Articular chondrocyte of knee joint (primary cell): Measurements from ENCODE around the gene SLC27A3. TPM values are rescaled to one million over a fixed set of nuclear protein-coding genes. Genes with fewer than 3 reads are reported as not detected.

Source experiments
- small RNA-seq: library from RNA; depleted of rRNA; stranded (forward); fragments of <200 nt; gene quantifications from one replicate; pipeline ENCODE3, GENCODE V24; 2012
- total RNA-seq: library from RNA; depleted of rRNA; stranded (reverse); fragments of >200 nt; gene quantifications from 2 replicates; pipeline ENCODE4 v1.2.3, GENCODE V29; 2012

Gene SLC27A3, protein sequence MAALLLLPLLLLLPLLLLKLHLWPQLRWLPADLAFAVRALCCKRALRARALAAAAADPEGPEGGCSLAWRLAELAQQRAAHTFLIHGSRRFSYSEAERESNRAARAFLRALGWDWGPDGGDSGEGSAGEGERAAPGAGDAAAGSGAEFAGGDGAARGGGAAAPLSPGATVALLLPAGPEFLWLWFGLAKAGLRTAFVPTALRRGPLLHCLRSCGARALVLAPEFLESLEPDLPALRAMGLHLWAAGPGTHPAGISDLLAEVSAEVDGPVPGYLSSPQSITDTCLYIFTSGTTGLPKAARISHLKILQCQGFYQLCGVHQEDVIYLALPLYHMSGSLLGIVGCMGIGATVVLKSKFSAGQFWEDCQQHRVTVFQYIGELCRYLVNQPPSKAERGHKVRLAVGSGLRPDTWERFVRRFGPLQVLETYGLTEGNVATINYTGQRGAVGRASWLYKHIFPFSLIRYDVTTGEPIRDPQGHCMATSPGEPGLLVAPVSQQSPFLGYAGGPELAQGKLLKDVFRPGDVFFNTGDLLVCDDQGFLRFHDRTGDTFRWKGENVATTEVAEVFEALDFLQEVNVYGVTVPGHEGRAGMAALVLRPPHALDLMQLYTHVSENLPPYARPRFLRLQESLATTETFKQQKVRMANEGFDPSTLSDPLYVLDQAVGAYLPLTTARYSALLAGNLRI
- total RNA-seq, result 8.2 and 11.9 TPM in 2 replicates

DNA sequence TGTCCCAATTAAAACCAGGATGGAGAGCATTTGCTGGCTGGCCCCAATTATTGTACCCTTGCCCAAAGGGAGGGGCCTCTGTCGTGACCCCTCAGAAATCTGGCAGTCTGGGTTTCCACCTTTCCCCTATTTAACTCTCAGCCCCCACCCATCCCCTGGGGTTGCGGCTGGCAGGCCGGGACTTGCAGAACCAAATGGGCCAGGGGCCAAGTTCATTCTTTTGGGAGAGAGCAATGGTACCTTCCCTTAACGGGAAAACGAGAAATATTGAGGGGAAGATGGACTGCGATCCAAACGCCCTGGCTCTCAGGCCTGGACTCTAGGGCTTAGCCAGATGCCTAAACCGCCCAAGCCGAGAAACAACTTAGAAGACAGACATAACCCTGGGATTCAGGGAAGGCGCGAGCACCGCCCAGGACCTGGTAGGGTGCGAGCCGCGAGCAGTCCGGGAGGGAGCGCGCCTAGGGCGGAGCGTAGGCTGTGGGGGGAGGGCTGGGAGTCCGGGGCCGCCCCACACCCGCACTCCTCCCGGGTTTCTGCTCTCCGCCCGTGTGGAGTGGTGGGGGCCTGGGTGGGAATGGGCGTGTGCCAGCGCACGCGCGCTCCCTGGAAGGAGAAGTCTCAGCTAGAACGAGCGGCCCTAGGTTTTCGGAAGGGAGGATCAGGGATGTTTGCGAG, at the start of gene SLC27A3:
Gene SLC27A3, plus strand, starts transcription at position 628 of the 678 bp plus-strand sequence. CDS start 91 bp downstream, outside the sequence.

DNA sequence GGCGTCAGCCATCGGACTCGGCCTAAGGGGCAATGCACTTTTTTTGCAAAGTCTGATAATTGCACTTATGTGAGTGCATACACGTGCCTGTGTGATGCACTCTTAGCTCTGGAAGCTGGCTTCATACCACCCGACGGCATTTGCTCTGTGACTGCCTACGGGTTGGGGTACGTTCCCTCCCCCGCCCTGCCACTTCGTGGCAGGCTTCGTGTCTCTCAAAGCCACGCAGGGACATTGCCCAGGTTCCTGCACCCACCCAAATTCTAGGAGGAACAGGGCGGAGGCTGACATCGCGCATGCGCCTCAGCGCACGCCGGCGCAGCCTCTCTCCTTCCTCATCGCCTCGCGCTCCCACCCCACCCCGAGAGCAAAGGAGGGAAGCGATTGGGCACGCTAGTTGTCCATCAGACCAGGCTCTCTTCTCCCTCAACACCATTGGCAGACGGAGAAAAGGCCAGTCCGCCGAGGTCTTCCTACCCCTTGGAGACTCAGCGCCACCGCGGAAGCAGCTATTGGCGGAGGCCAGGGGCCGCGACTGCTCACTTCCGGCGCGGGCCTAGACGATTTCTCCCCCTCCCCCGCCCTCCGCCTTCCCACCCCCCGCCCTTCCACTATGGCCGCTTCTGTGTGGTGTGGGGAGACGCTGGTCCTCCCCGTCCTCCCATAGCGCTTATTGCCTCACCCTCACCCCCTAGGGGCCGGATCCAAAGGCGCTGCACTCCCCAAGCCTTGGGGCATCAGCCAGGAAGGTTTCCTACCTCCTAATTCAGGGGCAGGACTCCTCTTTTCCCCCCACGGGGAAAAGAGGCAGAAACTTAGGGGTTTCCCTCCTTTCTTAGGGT, 47.5 kb upstream of the SLC27A3 start, which contains the start of gene INTS3:
Gene INTS3, plus strand, starts transcription at position 588 of the 842 bp plus-strand sequence. CDS start 585 bp downstream, outside the sequence.

Small RNAs within 50 kb of the gene (small RNA-seq; reads per million reads assigned to genes)
- not detected for gene RF00019

Other genes with a start within 250 kb of the SLC27A3 start
- gene S100A6, start 239.4 kb upstream of the SLC27A3 start, total RNA-seq, result 723 and 917 TPM in 2 replicates
- gene S100A5, start 234.5 kb upstream of the SLC27A3 start, total RNA-seq, result not detected in 2 replicates
- 164 and 276 TPM in 2 replicates for gene S100A4, start 229.6 kb upstream of the SLC27A3 start, total RNA-seq
- 2.0 and 3.7 TPM in 2 replicates for gene S100A3, start 226.1 kb upstream of the SLC27A3 start, total RNA-seq
- 2.9 and 3.1 TPM in 2 replicates for gene S100A2, start 209.6 kb upstream of the SLC27A3 start, total RNA-seq
- gene S100A16, start 162.3 kb upstream of the SLC27A3 start, total RNA-seq, result 128 and 138 TPM in 2 replicates
- not detected in 2 replicates for gene S100A14, start 159.1 kb upstream of the SLC27A3 start, total RNA-seq
- gene S100A13, start 147.9 kb upstream of the SLC27A3 start, total RNA-seq, result 99.6 and 142 TPM in 2 replicates
- 1.7 and 3.5 TPM in 2 replicates for gene S100A1, start 147.0 kb upstream of the SLC27A3 start, total RNA-seq
- gene CHTOP, start 141.3 kb upstream of the SLC27A3 start, total RNA-seq, result 38.4 and 41.4 TPM in 2 replicates
- 44.4 and 53.4 TPM in 2 replicates for gene SNAPIN, start 116.7 kb upstream of the SLC27A3 start, total RNA-seq
- 165 and 169 TPM in 2 replicates for gene ILF2, start 104.4 kb upstream of the SLC27A3 start, total RNA-seq
- gene NPR1, start 96.7 kb upstream of the SLC27A3 start, total RNA-seq, result under 0.01 and 0.13 TPM in 2 replicates
- gene INTS3, start 47.4 kb upstream of the SLC27A3 start, total RNA-seq, result 40.5 and 43.0 TPM in 2 replicates
- gene GATAD2B, start 147.6 kb downstream of the SLC27A3 start, total RNA-seq, result 9.6 and 9.8 TPM in 2 replicates
- 10.9 and 17.9 TPM in 2 replicates for gene DENND4B, start 171.3 kb downstream of the SLC27A3 start, total RNA-seq
- 5.4 and 6.0 TPM in 2 replicates for gene CRTC2, start 183.2 kb downstream of the SLC27A3 start, total RNA-seq
- gene SLC39A1, start 188.1 kb downstream of the SLC27A3 start, total RNA-seq, result 97.9 TPM in 2 replicates
- 6.0 and 6.7 TPM in 2 replicates for gene CREB3L4, start 192.5 kb downstream of the SLC27A3 start, total RNA-seq
- gene JTB, start 202.3 kb downstream of the SLC27A3 start, total RNA-seq, result 121 and 122 TPM in 2 replicates
- gene RAB13, start 210.9 kb downstream of the SLC27A3 start, total RNA-seq, result 58.9 and 67.0 TPM in 2 replicates
- 1,523 and 1,552 TPM in 2 replicates for gene RPS27, start 215.4 kb downstream of the SLC27A3 start, total RNA-seq